ENCODE data around the gene PCNX3. TPM values are rescaled to one million over a fixed set of nuclear protein-coding genes. Genes with fewer than 3 reads are reported as not detected.

PCNX3 gene
- total RNA-seq, 1 experiment from 2014 or later, result 50.4 TPM

GRCh38 chr11:65616575-65617001 is 1.0 kb downstream of the PCNX3 start:
- no peak for ATAC-seq
- ChIA-PET CTCF (no interaction called here), POLR2A (no interaction called here), RAD21 (ENCODE audit: low non-redundant PET in 1 of 2, low total read pairs in 2 of 2, uncharacterized antibody in 2 of 2, unreplicated experiment in 2 of 2) (no interaction called here)
- no peaks in the 10 kb centered on the region for H3K9me3 ChIP-seq (ENCODE audit: control insufficient read depth in 1 of 2, insufficient read depth in 1 of 2, low read depth in 1 of 2, low read length in 2 of 2)
- peaks cover 19 to 28% of the 10 kb centered on the region in 2 experiments; a peak in 3 of 4 replicates for H3K36me3 ChIP-seq (ENCODE audit: control insufficient read depth in 1 of 2, insufficient read depth in 2 of 2, low read length in 2 of 2)
- intact Hi-C loops (cut with micrococcal nuclease), result no loop called here
- H3K4me3 ChIP-seq (replicated peaks in 1 of 2; ENCODE audit: low read depth in 1 of 2, low read length in 2 of 2), result peak overlapping the region; percentile 73 to 86
- H3K27me3 ChIP-seq (ENCODE audit: insufficient read depth, low read length), result no peaks in the 10 kb centered on the region
- peak overlapping the region; percentile 86 for H3K27ac ChIP-seq (ENCODE audit: low read depth, low read length)
- H3K4me1 ChIP-seq (ENCODE audit: control insufficient read depth in 1 of 2, insufficient read depth in 2 of 2, low read length in 2 of 2), result peaks cover 10 to 32% of the 10 kb centered on the region in 2 experiments
- TF ChIP-seq ELF1 (IDR thresholded peaks at IDR 0.05; ENCODE audit: borderline replicate concordance, low read depth) (no peak), JUND (IDR thresholded peaks at IDR 0.05) (no peak), ZFX (IDR thresholded peaks at IDR 0.05) (no peak), EGR1 (IDR thresholded peaks at IDR 0.05; ENCODE audit: low read depth) (no peak), POLR2AphosphoS5 (IDR thresholded peaks at IDR 0.05; ENCODE audit: low read depth, low read length) (no peak), SP1 (IDR thresholded peaks at IDR 0.05; ENCODE audit: low read depth) (no peak), EZH2phosphoT487 (IDR thresholded peaks at IDR 0.05; ENCODE audit: borderline replicate concordance) (no peak), SIN3A (IDR thresholded peaks at IDR 0.05; ENCODE audit: low read depth) (no peak), FOSL1 (IDR thresholded peaks at IDR 0.05; ENCODE audit: low read depth) (no peak), POLR2A (IDR thresholded peaks at IDR 0.05; ENCODE audit: borderline replicate concordance, extremely low read depth, insufficient read depth, insufficient read length) (no peak), REST (IDR thresholded peaks at IDR 0.05; ENCODE audit: low read depth) (no peak), RAD21 (IDR thresholded peaks at IDR 0.05; ENCODE audit: low read depth) (no peak), TCF7L2 (IDR thresholded peaks at IDR 0.05; ENCODE audit: borderline replicate concordance, extremely low read depth, insufficient read depth, insufficient read length) (no peak), SRF (IDR thresholded peaks at IDR 0.05; ENCODE audit: low read depth) (no peak), ZBTB33 (IDR thresholded peaks at IDR 0.05; ENCODE audit: extremely low read depth, insufficient replicate concordance, low read length) (no peak), CEBPB (IDR thresholded peaks at IDR 0.05; ENCODE audit: low read depth) (no peak), EZH2 (IDR thresholded peaks at IDR 0.05) (no peak), ZNF274 (IDR thresholded peaks at IDR 0.05; ENCODE audit: low read depth, low read length) (no peak), CTCF (IDR thresholded peaks at IDR 0.05 in 2 of 3, conservative IDR thresholded peaks at IDR 0.05 in 1 of 3; ENCODE audit: borderline replicate concordance in 1 of 3, insufficient read depth in 1 of 3, low read depth in 2 of 3, low read length in 2 of 3) (no peak)
- no TSS peak for BruUV-seq (replicated peaks)
- no peak overlapping the region for H2AFZ ChIP-seq (ENCODE audit: low read depth, low read length, poor library complexity, severe bottlenecking)
- peak overlapping the region; percentile 85 for H3K9ac ChIP-seq (ENCODE audit: low read length)
- H3K9me2 ChIP-seq (ENCODE audit: insufficient read depth), result no peaks in the 10 kb centered on the region
- H3K4me2 ChIP-seq (ENCODE audit: low read length), result peak overlapping the region; percentile 90
- peaks cover 63% of the 10 kb centered on the region for H3K79me2 ChIP-seq (ENCODE audit: insufficient read depth, low read length)
- no peak for DNase-seq (ENCODE audit: low read depth, low spot score)
- no peaks in the 10 kb centered on the region for H4K20me1 ChIP-seq (ENCODE audit: insufficient read depth)

All from HCT116 (cell line).